Measurements from ENCODE around the gene NHSL2. TPM values are rescaled to one million over a fixed set of nuclear protein-coding genes. Genes with fewer than 3 reads are reported as not detected.

NHSL2 gene
- total RNA-seq, 4 donors from 2014 or later, result 10.4 to 31.4 (median 17.7) TPM

- 70% methylated on average over 2 of the region's 2 CpGs for WGBS
- intact Hi-C loops (cut with DNase I), result no loop called here
- H3K36me3 ChIP-seq, result no peaks in the 10 kb centered on the region
These were observed 82.7 kb downstream of the NHSL2 start for GRCh38 chrX:71993371-71993770.

GRCh38 chrX:71994601-71995000 lies 84.0 kb downstream of the NHSL2 start:
- no peak for DNase-seq (ENCODE audit: extremely low spot score)
- 100% methylated on average over 2 of the region's 2 CpGs for WGBS
- H3K9me3 ChIP-seq, result no peaks in the 10 kb centered on the region
- peaks cover 0 to 21% (median 10%) of the 10 kb centered on the region in 4 donors for H3K4me1 ChIP-seq
- H3K27me3 ChIP-seq, result no peaks in the 10 kb centered on the region
- no peak for TF ChIP-seq EP300 (IDR thresholded peaks at IDR 0.05)
- TF ChIP-seq POLR2A (IDR thresholded peaks at IDR 0.05; ENCODE audit: low read depth), result no peak
- TF ChIP-seq CTCF (IDR thresholded peaks at IDR 0.05), result no peak
- no peak for TF ChIP-seq POLR2AphosphoS5 (IDR thresholded peaks at IDR 0.05)
- H3K36me3 ChIP-seq, result no peaks in the 10 kb centered on the region
- no peak overlapping the region for H3K27ac ChIP-seq (replicated peaks in 1 of 4)
- intact Hi-C loops (cut with DNase I), result no loop called here
- no peak overlapping the region for H3K4me3 ChIP-seq

More at GRCh38 chrX:71993371-71993770, 82.7 kb downstream of the NHSL2 start:
- Histone ChIP-seq H3K4me1 (peaks cover 0 to 21% (median 10%) of the 10 kb centered on the region in 4 donors), H3K9me3 (no peaks in the 10 kb centered on the region), H3K27ac (replicated peaks in 1 of 4) (no peak overlapping the region), H3K27me3 (no peaks in the 10 kb centered on the region), H3K4me3 (no peak overlapping the region)
- TF ChIP-seq CTCF (IDR thresholded peaks at IDR 0.05), result no peak
- no peak for TF ChIP-seq EP300 (IDR thresholded peaks at IDR 0.05)
- no peak for TF ChIP-seq POLR2A (IDR thresholded peaks at IDR 0.05; ENCODE audit: low read depth)
- no peak for TF ChIP-seq POLR2AphosphoS5 (IDR thresholded peaks at IDR 0.05)
- no peak for DNase-seq (ENCODE audit: extremely low spot score)

GRCh38 chrX:71995122-71995521 lies 84.5 kb downstream of the NHSL2 start:
- no peak for DNase-seq (ENCODE audit: extremely low spot score)
- H3K27ac ChIP-seq (replicated peaks in 1 of 4), result no peak overlapping the region
- peaks cover 0 to 21% (median 10%) of the 10 kb centered on the region in 4 donors for H3K4me1 ChIP-seq
- intact Hi-C loops (cut with DNase I), result no loop called here
- TF ChIP-seq POLR2AphosphoS5 (IDR thresholded peaks at IDR 0.05) (no peak), EP300 (IDR thresholded peaks at IDR 0.05) (no peak), POLR2A (IDR thresholded peaks at IDR 0.05; ENCODE audit: low read depth) (no peak), CTCF (IDR thresholded peaks at IDR 0.05) (no peak)
- no peaks in the 10 kb centered on the region for H3K36me3 ChIP-seq
- no peaks in the 10 kb centered on the region for H3K27me3 ChIP-seq
- no peak overlapping the region for H3K4me3 ChIP-seq
- 63% methylated on average over 2 of the region's 2 CpGs for WGBS
- no peaks in the 10 kb centered on the region for H3K9me3 ChIP-seq

GRCh38 chrX:71996136-71996535 lies 85.5 kb downstream of the NHSL2 start:
- no peak overlapping the region for H3K4me3 ChIP-seq
- H3K36me3 ChIP-seq, result no peaks in the 10 kb centered on the region
- 75% methylated on average over 3 of the region's 3 CpGs for WGBS
- H3K27me3 ChIP-seq, result peaks cover 0 to 3% (median 0%) of the 10 kb centered on the region in 4 donors
- peaks cover 0 to 15% (median 9%) of the 10 kb centered on the region in 4 donors for H3K4me1 ChIP-seq
- TF ChIP-seq POLR2AphosphoS5 (IDR thresholded peaks at IDR 0.05) (no peak), POLR2A (IDR thresholded peaks at IDR 0.05; ENCODE audit: low read depth) (no peak), CTCF (IDR thresholded peaks at IDR 0.05) (no peak), EP300 (IDR thresholded peaks at IDR 0.05) (no peak)
- no peak overlapping the region for H3K27ac ChIP-seq (replicated peaks in 1 of 4)
- intact Hi-C loops (cut with DNase I), result no loop called here
- DNase-seq (ENCODE audit: extremely low spot score), result no peak
- H3K9me3 ChIP-seq, result no peaks in the 10 kb centered on the region

GRCh38 chrX:71996826-71997225 lies 86.2 kb downstream of the NHSL2 start:
- Histone ChIP-seq H3K36me3 (no peaks in the 10 kb centered on the region), H3K27me3 (peaks cover 0 to 3% (median 0%) of the 10 kb centered on the region in 4 donors), H3K4me1 (peaks cover 0 to 8% (median 6%) of the 10 kb centered on the region in 4 donors), H3K27ac (replicated peaks in 1 of 4) (peak overlapping the region; percentile 6 to 64 (median 46)), H3K4me3 (no peak overlapping the region), H3K9me3 (no peaks in the 10 kb centered on the region)
- TF ChIP-seq CTCF (IDR thresholded peaks at IDR 0.05) (no peak), POLR2AphosphoS5 (IDR thresholded peaks at IDR 0.05) (peak in 1 of 2 donors; percentile 27), EP300 (IDR thresholded peaks at IDR 0.05) (no peak)
- WGBS, result 79% methylated on average over 6 of the region's 6 CpGs
- intact Hi-C loops (cut with DNase I), result no loop called here
- no peak for DNase-seq (ENCODE audit: extremely low spot score)

All from esophagus muscularis mucosa (tissue), 4 donors.